Body of pancreas (tissue), 4 donors: ENCODE results near the gene WFDC5.

ENCODE experiments used
- POLR2A ChIP-seq, 3 donors: fragments of 450-650 bp; IDR thresholded peaks; one replicate each; pipeline ENCODE4 v1.6.1; 2016; ENCODE audit warnings: antibody characterized with exemption in 3 of 3, mild to moderate bottlenecking in 2 of 3
- TF ChIP-seq, protein P1 (sequence below), 7 experiments: fragments of 450-650 bp in 4 of 7; fragments of 200-600 bp in 3 of 7; sonication (generic) in 3 of 7; IDR thresholded peaks; one replicate each; pipeline ENCODE4 v1.5.1; 2016 to 2019; ENCODE audit warnings: antibody characterized with exemption in 7 of 7

DNA sequence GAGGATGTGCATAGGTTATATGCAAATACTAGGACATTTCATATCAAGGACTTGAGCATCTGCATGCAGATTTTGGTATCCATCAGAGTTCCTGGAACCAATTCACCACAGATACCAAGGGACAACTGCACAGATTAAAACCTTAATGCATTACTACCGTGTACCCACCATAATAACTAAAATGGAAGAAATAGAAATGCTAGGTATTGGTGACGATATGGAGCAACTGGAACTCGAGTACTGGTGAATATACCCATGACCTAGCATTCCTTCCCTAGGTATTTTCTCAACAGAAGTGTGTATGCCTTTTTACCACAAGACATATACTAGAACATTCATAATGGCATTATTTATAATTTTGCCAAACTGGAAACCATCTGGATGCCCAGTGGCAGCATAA is 32.5 kb downstream of the WFDC5 start:
- TF ChIP-seq POLR2A (IDR thresholded peaks at IDR 0.05) = no peak
- TF ChIP-seq, protein P1, sequence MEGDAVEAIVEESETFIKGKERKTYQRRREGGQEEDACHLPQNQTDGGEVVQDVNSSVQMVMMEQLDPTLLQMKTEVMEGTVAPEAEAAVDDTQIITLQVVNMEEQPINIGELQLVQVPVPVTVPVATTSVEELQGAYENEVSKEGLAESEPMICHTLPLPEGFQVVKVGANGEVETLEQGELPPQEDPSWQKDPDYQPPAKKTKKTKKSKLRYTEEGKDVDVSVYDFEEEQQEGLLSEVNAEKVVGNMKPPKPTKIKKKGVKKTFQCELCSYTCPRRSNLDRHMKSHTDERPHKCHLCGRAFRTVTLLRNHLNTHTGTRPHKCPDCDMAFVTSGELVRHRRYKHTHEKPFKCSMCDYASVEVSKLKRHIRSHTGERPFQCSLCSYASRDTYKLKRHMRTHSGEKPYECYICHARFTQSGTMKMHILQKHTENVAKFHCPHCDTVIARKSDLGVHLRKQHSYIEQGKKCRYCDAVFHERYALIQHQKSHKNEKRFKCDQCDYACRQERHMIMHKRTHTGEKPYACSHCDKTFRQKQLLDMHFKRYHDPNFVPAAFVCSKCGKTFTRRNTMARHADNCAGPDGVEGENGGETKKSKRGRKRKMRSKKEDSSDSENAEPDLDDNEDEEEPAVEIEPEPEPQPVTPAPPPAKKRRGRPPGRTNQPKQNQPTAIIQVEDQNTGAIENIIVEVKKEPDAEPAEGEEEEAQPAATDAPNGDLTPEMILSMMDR (IDR thresholded peaks at IDR 0.05) = no peak
